Trophoblast cell (in vitro differentiated cells and primary cell): Measurements from ENCODE around the gene AHSG.

Source experiments
- DNase-seq, 2 donors: peaks; one replicate each; pipeline ENCODE4 v3.0.0-alpha.2; 2016
- H2AFZ ChIP-seq: 2 replicates; pipeline ENCODE4 v1.6.1; 2013; ENCODE audit warnings: low read length, moderate library complexity, mild to moderate bottlenecking; ENCODE audit not compliant: insufficient read depth, poor library complexity
- H2AK5ac ChIP-seq: 2 replicates; pipeline ENCODE4 v1.6.1; 2013; ENCODE audit warnings: mild to moderate bottlenecking, low read length
- H2BK120ac ChIP-seq: 2 replicates; pipeline ENCODE4 v1.6.1; 2013; ENCODE audit warnings: low read length, mild to moderate bottlenecking, moderate library complexity; ENCODE audit not compliant: insufficient read depth, poor library complexity
- H2BK12ac ChIP-seq: 2 replicates; pipeline ENCODE4 v1.6.1; 2013; ENCODE audit warnings: mild to moderate bottlenecking, low read length, moderate library complexity
- H2BK5ac ChIP-seq: 2 replicates; pipeline ENCODE4 v1.6.1; 2013; ENCODE audit warnings: low read length, low read depth, moderate library complexity, mild to moderate bottlenecking; ENCODE audit not compliant: poor library complexity
- H3K14ac ChIP-seq: 2 replicates; pipeline ENCODE4 v1.6.1; 2013; ENCODE audit warnings: mild to moderate bottlenecking, low read length
- H3K18ac ChIP-seq: 2 replicates; pipeline ENCODE4 v1.6.1; 2013; ENCODE audit warnings: mild to moderate bottlenecking, low read length
- H3K23ac ChIP-seq: 2 replicates; pipeline ENCODE4 v1.6.1; 2013; ENCODE audit warnings: low read length
- H3K27ac ChIP-seq: 2 replicates; pipeline ENCODE4 v1.5.1; 2013; ENCODE audit warnings: low read depth, mild to moderate bottlenecking, inconsistent platforms, low read length, moderate library complexity
- H3K27me3 ChIP-seq: 2 replicates; pipeline ENCODE4 v1.6.1; 2013; ENCODE audit warnings: inconsistent platforms, mild to moderate bottlenecking, low read length, moderate library complexity; ENCODE audit not compliant: insufficient read depth
- H3K36me3 ChIP-seq, 2 experiments: 1 replicate in 1 of 2; 2 replicates in 1 of 2; pipeline ENCODE4 v1.6.1; 2013; ENCODE audit warnings: low read length in 2 of 2, mild to moderate bottlenecking in 2 of 2, moderate library complexity in 1 of 2; ENCODE audit not compliant: insufficient read depth in 2 of 2, control insufficient read depth in 1 of 2
- H3K4ac ChIP-seq: 2 replicates; pipeline ENCODE4 v1.6.1; 2013; ENCODE audit warnings: low read depth, mild to moderate bottlenecking, low read length, moderate library complexity
- H3K4me1 ChIP-seq, 2 experiments: 1 replicate in 1 of 2; 2 replicates in 1 of 2; pipeline ENCODE4 v1.6.1; 2013; ENCODE audit warnings: low read length in 2 of 2, mild to moderate bottlenecking in 2 of 2, moderate library complexity in 1 of 2; ENCODE audit not compliant: insufficient read depth in 2 of 2, control insufficient read depth in 1 of 2
- H3K4me2 ChIP-seq: 2 replicates; pipeline ENCODE4 v1.6.1; 2013; ENCODE audit warnings: inconsistent platforms, mild to moderate bottlenecking, low read length, moderate library complexity
- H3K4me3 ChIP-seq: 2 replicates; pipeline ENCODE4 v1.5.1; 2013; ENCODE audit warnings: mild to moderate bottlenecking, low read depth, low read length, inconsistent platforms
- H3K79me1 ChIP-seq: one replicate; pipeline ENCODE4 v1.6.1; 2013; ENCODE audit warnings: low read length
- H3K79me2 ChIP-seq: 2 replicates; pipeline ENCODE4 v1.6.1; 2013; ENCODE audit warnings: low read length, mild to moderate bottlenecking; ENCODE audit not compliant: control insufficient read depth, insufficient read depth, poor library complexity
- H3K9ac ChIP-seq: 2 replicates; pipeline ENCODE4 v1.6.1; 2013; ENCODE audit warnings: mild to moderate bottlenecking, low read length
- H3K9me3 ChIP-seq: 2 replicates; pipeline ENCODE4 v1.6.1; 2013; ENCODE audit warnings: low read depth, mild to moderate bottlenecking, control low read depth, inconsistent platforms, low read length; ENCODE audit not compliant: insufficient read depth
- H4K12ac ChIP-seq: 2 replicates; pipeline ENCODE4 v1.6.1; 2013; ENCODE audit warnings: low read depth, mild to moderate bottlenecking, low read length, moderate library complexity
- H4K8ac ChIP-seq: 2 replicates; pipeline ENCODE4 v1.6.1; 2013; ENCODE audit warnings: low read depth, mild to moderate bottlenecking, low read length, moderate library complexity
- H4K91ac ChIP-seq: one replicate; pipeline ENCODE4 v1.6.1; 2013; ENCODE audit warnings: low read depth, mild to moderate bottlenecking, low read length, moderate library complexity
- WGBS: extraction: QIAGEN DNeasy Blood & Tissue Kit; methylation state at CpG from one replicate; pipeline ENCODE4 v1.1.7; 2013; ENCODE audit warnings: missing lambda C conversion rate; ENCODE audit not compliant: insufficient read length, insufficient coverage; ENCODE audit errors: extremely low coverage; 5-methylcytosine and 5-hydroxymethylcytosine counted together

AHSG gene

GRCh38 chr3:186663361-186664118 lies 50.7 kb downstream of the AHSG start:
- Histone ChIP-seq H3K9ac (no peak overlapping the region), H3K4me3 (no peak overlapping the region), H4K12ac (no peak overlapping the region), H3K4me1 (peaks cover 2 to 5% of the 10 kb centered on the region in 2 experiments), H3K9me3 (no peaks in the 10 kb centered on the region), H2AK5ac (no peak overlapping the region), H3K36me3 (no peaks in the 10 kb centered on the region), H3K18ac (no peak overlapping the region), H3K23ac (no peak overlapping the region), H3K27me3 (no peaks in the 10 kb centered on the region), H4K8ac (no peak overlapping the region), H3K27ac (no peak overlapping the region), H4K91ac (no peak overlapping the region), H3K4me2 (peak overlapping the region; percentile 25), H2BK120ac (no peak overlapping the region), H3K4ac (no peak overlapping the region), H3K79me1 (no peaks in the 10 kb centered on the region), H2BK5ac (no peak overlapping the region), H2AFZ (no peak overlapping the region), H3K14ac (no peak overlapping the region), H3K79me2 (no peaks in the 10 kb centered on the region), H2BK12ac (no peak overlapping the region)
- DNase-seq: no peak
- WGBS: no CpG with 5 or more reads among the region's 7 CpGs

GRCh38 chr3:186664119-186664495 lies 51.2 kb downstream of the AHSG start:
- H3K4me2 ChIP-seq: peak overlapping the region; percentile 25
- no peak for DNase-seq
- no peak overlapping the region for H3K4ac ChIP-seq
- no peak overlapping the region for H3K27ac ChIP-seq
- no peak overlapping the region for H2BK5ac ChIP-seq
- H3K4me1 ChIP-seq: peaks cover 2 to 5% of the 10 kb centered on the region in 2 experiments
- H4K91ac ChIP-seq: no peak overlapping the region
- no peak overlapping the region for H3K4me3 ChIP-seq
- no peaks in the 10 kb centered on the region for H3K36me3 ChIP-seq
- no peaks in the 10 kb centered on the region for H3K79me1 ChIP-seq
- no peak overlapping the region for H3K14ac ChIP-seq
- no peak overlapping the region for H4K12ac ChIP-seq
- no peak overlapping the region for H4K8ac ChIP-seq
- no peaks in the 10 kb centered on the region for H3K9me3 ChIP-seq
- H2BK12ac ChIP-seq: no peak overlapping the region
- no peak overlapping the region for H2BK120ac ChIP-seq
- no peak overlapping the region for H3K18ac ChIP-seq
- no peak overlapping the region for H3K23ac ChIP-seq
- H3K9ac ChIP-seq: no peak overlapping the region
- no peaks in the 10 kb centered on the region for H3K27me3 ChIP-seq
- H2AK5ac ChIP-seq: no peak overlapping the region
- H2AFZ ChIP-seq: no peak overlapping the region
- H3K79me2 ChIP-seq: no peaks in the 10 kb centered on the region

GRCh38 chr3:186664506-186664905 lies 51.6 kb downstream of the AHSG start:
- Histone ChIP-seq H3K79me1 (no peaks in the 10 kb centered on the region), H3K4me2 (no peak overlapping the region), H3K27me3 (no peaks in the 10 kb centered on the region), H2AFZ (no peak overlapping the region), H3K36me3 (no peaks in the 10 kb centered on the region), H3K4me3 (no peak overlapping the region), H4K12ac (no peak overlapping the region), H3K23ac (no peak overlapping the region), H3K27ac (no peak overlapping the region), H3K14ac (no peak overlapping the region), H2BK120ac (no peak overlapping the region), H3K4me1 (peaks cover 2 to 5% of the 10 kb centered on the region in 2 experiments), H4K8ac (no peak overlapping the region), H2AK5ac (no peak overlapping the region), H4K91ac (no peak overlapping the region), H3K4ac (no peak overlapping the region), H3K9me3 (no peaks in the 10 kb centered on the region), H2BK12ac (no peak overlapping the region), H3K18ac (no peak overlapping the region), H3K79me2 (no peaks in the 10 kb centered on the region), H2BK5ac (no peak overlapping the region), H3K9ac (no peak overlapping the region)
- no peak for DNase-seq
- no CpG with 5 or more reads among the region's 4 CpGs for WGBS

- Histone ChIP-seq H2BK120ac (no peak within 1 kb of the TSS), H3K4ac (no peak within 1 kb of the TSS), H2AFZ (no peak within 1 kb of the TSS), H3K79me2 (no peaks in the 10 kb centered on the region), H3K27ac (no peak within 1 kb of the TSS), H4K12ac (no peak within 1 kb of the TSS), H2BK5ac (no peak within 1 kb of the TSS), H2AK5ac (no peak within 1 kb of the TSS), H4K91ac (no peak within 1 kb of the TSS), H3K27me3 (no peaks in the 10 kb centered on the region), H3K23ac (no peak within 1 kb of the TSS), H3K4me3 (no peak within 1 kb of the TSS), H3K4me2 (no peak within 1 kb of the TSS), H3K18ac (no peak within 1 kb of the TSS), H3K79me1 (no peaks in the 10 kb centered on the region), H2BK12ac (no peak within 1 kb of the TSS), H3K4me1 (peaks cover 2 to 5% of the 10 kb centered on the region in 2 experiments), H3K9me3 (no peaks in the 10 kb centered on the region), H4K8ac (no peak within 1 kb of the TSS), H3K14ac (no peak within 1 kb of the TSS), H3K9ac (no peak within 1 kb of the TSS), H3K36me3 (no peaks in the 10 kb centered on the region)
- no CpG with 5 or more reads among the region's 8 CpGs for WGBS
- DNase-seq: no peak
These were observed 52.8 kb downstream of the AHSG start, which contains the start of gene HRG for GRCh38 chr3:186665625-186666188. Gene HRG (plus strand): TSS chr3:186666014. CDS start chr3:186666032, 18 bp downstream.
